Activated CD4-positive, CD25-positive, alpha-beta regulatory T cell treated with anti-CD3 and anti-CD28 coated beads, Interleukin-2, amount 50 U/mL, for 24 hours (primary cell): ENCODE data around the gene OPCML.

Experiments
- ATAC-seq, 2 donors: fragments of 150-1000 bp; cut with Tn5 transposase; one replicate each; pipeline ENCODE4 v1.10.0; 2021; ENCODE audit warnings: mild to moderate bottlenecking in 1 of 2, moderate library complexity in 1 of 2

OPCML gene

GRCh38 chr11:133408402-133408801 is 123.9 kb downstream of the OPCML start:
- no peak for ATAC-seq

- ATAC-seq = no peak
Observed at GRCh38 chr11:133406489-133406888, 125.8 kb downstream of the OPCML start.

- ATAC-seq = no peak
Observed at GRCh38 chr11:133403900-133404299, 128.4 kb downstream of the OPCML start.

- ATAC-seq = no peak
Observed at GRCh38 chr11:133402551-133402950, 129.8 kb downstream of the OPCML start.

- no peak for ATAC-seq
Observed at GRCh38 chr11:133399855-133400625, 132.3 kb downstream of the OPCML start.

GRCh38 chr11:133399294-133399693 is 133.0 kb downstream of the OPCML start:
- ATAC-seq = no peak

GRCh38 chr11:133390803-133391202 is 141.5 kb downstream of the OPCML start:
- ATAC-seq = no peak

GRCh38 chr11:133388975-133389568 is 143.2 kb downstream of the OPCML start:
- ATAC-seq = no peak

- ATAC-seq = no peak
Observed at GRCh38 chr11:133388260-133388659, 144.0 kb downstream of the OPCML start.

GRCh38 chr11:133386852-133387251 is 145.4 kb downstream of the OPCML start:
- no peak for ATAC-seq

GRCh38 chr11:133386262-133386661 is 146.0 kb downstream of the OPCML start:
- no peak for ATAC-seq

- no peak for ATAC-seq
Observed at GRCh38 chr11:133385781-133386180, 146.5 kb downstream of the OPCML start.

- ATAC-seq = no peak
Observed at GRCh38 chr11:133384731-133385130, 147.6 kb downstream of the OPCML start.

GRCh38 chr11:133383689-133384088 is 148.6 kb downstream of the OPCML start:
- ATAC-seq = no peak

GRCh38 chr11:133383201-133383600 is 149.1 kb downstream of the OPCML start:
- ATAC-seq = no peak

GRCh38 chr11:133382131-133382812 is 150.0 kb downstream of the OPCML start:
- ATAC-seq = no peak

GRCh38 chr11:133381761-133382130 is 150.6 kb downstream of the OPCML start:
- ATAC-seq = no peak

- ATAC-seq = no peak
Observed at GRCh38 chr11:133366147-133366546, 166.2 kb downstream of the OPCML start.

- no peak for ATAC-seq
Observed at GRCh38 chr11:133362916-133363315, 169.4 kb downstream of the OPCML start.

- no peak for ATAC-seq
Observed at GRCh38 chr11:133362156-133362555, 170.1 kb downstream of the OPCML start.

GRCh38 chr11:133361689-133361994 is 170.7 kb downstream of the OPCML start:
- ATAC-seq = no peak

GRCh38 chr11:133360860-133361688 is 171.2 kb downstream of the OPCML start:
- no peak for ATAC-seq

- no peak for ATAC-seq
Observed at GRCh38 chr11:133355095-133355494, 177.2 kb downstream of the OPCML start.
